Glomerular visceral epithelial cell (primary cell): Measurements from ENCODE around the gene ZBTB47.

Experiments used
- DNase-seq: peaks from one replicate; pipeline ENCODE4 v3.0.0-alpha.2; 2016; ENCODE audit errors: extremely low spot score

Gene ZBTB47

DNA sequence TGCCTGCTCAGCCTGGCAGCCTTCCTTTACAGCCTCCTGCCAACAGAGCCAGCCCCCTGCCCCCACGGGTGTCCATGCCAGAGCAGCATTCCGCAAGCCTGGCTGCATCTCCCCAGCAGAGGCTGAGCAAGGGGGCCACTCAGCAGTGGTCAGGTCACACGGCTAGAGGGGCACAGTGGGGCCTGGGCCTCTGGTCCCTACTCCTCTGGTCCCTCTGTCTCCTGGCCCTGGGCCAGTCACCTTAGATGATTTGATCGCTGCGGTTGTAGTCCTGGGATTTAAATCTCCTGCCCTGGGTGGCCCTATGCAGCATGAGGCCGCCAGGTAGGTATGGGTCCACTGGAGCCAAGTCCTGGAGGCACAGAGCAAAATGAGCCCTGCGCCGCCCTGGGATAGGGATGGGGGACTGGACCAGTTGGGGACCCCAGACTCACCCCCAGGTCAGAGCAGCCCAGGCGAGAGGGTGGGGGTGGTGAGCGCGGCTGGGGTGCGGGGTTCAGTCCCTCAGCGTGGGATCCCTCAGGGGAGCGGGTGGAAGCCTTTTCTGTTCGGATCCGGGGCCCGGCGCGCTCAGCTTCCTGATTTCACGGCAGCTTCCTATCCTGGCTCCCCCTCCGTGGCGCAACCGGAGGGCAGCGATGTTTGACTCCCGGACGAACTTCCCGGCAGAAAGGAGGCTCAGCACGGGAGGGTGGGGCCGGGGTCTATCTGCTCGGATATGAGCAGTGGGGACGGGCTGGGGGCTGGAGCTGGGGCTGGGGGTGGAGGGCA is at the start of gene ZBTB47:
Gene ZBTB47 (plus strand): TSS at position 138 of the 771 bp plus-strand sequence. CDS start 4,659 bp downstream, outside the sequence.
- peak; percentile 32 for DNase-seq

DNA sequence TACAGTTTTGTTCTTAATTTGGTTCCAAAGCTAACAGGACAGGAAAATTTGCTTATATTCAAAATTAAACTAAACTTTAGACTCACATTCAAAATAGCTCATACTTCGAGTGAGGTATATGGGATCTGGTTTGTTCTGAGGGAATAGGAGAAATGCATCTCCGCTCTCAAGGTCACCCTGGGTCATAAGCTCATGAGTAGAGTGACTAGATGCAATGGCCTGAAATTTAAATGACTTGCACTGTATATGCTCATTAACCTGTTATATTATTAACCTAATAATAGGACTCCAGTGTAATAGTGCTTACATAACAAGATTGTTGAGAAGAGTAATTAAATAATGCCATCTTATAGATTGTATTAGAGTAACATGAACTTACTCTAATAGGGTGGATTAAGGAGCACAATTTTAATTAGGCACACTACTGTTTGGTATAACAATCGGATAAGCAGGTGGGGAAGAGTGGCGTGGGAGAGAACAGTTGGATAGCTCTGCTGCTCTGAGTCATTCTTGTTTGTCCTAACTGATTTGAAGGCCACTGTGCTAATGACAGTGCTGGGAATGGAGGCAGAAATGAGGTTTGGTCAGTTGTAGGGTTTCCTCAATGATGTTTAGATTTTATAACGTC is 47.8 kb upstream of the ZBTB47 start:
- DNase-seq, result no peak

- no peak for DNase-seq
These were observed 44.9 kb upstream of the ZBTB47 start for GRCh38 chr3:42608581-42608980.

GRCh38 chr3:42610976-42611375 is 42.5 kb upstream of the ZBTB47 start:
- DNase-seq, result no peak

DNA sequence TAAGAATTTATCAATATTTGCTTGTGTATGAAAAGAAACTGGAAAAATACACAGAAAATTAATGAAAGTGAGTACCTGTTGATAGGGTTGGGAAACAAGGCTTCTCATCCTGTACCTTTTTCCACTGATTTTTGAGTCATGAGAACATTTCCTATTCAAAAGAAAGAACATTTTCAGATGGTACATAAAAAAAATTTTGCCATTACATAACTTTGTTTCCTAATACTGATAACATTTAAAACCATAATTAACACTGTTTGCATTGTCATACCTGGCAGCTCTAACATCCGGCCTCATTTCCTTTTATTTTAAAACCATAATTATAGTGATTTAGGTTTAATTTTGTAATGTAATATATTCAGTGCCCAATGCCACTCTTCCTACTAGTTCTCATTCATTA is 41.3 kb upstream of the ZBTB47 start:
- DNase-seq, result no peak

DNA sequence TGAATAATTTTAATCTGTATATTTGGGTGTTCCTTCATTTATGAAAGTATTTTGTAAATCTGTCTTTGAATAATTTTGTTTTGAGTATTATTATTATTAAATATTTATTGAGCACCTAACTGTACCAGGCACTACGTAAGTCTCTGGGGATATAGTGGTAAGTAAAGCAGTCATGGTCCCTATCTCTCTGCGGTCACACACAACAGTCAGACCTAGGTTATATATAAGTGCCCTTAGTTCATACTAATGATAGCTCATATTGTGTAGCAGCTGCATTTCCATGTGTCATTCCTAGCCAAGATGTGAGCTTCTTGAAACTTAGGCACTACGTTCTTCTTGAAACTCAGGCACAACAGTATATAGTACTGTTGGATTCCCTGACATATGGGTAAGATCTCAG is 40.6 kb upstream of the ZBTB47 start:
- DNase-seq, result no peak

DNA sequence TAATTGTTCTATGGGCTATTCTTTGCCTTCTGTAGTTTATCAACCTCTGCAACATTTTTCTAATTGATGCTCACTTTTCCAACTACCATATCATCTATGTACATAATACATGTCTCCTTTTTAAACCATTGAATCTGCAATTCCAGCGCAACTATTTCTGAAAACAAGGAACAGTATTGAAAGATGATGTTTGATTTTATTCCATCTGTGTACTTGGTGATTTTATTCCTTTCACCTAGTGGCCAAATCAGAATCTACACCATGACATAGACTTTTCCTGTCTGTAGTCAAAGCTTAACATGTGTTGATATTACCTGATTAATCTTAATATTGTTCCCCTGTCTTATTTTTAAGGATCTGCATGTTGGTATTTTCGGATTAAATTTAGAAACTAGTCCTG is 40.0 kb upstream of the ZBTB47 start:
- DNase-seq, result no peak

GRCh38 chr3:42631620-42632019 is 21.9 kb upstream of the ZBTB47 start:
- no peak for DNase-seq

DNA sequence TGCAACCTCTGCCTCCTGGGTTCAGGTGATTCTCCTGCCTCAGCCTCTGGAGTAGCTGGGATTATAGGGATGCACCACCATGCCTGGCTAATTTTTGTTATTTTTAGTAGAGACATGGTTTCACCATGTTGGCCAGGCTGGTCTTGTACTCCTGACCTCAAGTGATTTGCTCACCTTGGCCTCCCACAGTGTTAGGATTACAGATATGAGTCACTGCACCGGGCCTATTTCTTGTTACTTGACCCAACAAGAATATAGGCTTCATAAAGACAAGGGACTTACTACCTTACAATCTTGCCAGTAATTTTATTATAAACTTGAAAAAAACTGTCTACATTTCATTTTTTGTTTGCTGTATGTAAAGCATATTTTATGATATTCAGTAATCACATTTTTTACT is 21.4 kb upstream of the ZBTB47 start:
- DNase-seq, result peak; percentile 40

GRCh38 chr3:42633544-42633943 is 20.0 kb upstream of the ZBTB47 start:
- DNase-seq, result no peak

GRCh38 chr3:42635111-42635510 is 18.4 kb upstream of the ZBTB47 start:
- peak; percentile 16 for DNase-seq

DNA sequence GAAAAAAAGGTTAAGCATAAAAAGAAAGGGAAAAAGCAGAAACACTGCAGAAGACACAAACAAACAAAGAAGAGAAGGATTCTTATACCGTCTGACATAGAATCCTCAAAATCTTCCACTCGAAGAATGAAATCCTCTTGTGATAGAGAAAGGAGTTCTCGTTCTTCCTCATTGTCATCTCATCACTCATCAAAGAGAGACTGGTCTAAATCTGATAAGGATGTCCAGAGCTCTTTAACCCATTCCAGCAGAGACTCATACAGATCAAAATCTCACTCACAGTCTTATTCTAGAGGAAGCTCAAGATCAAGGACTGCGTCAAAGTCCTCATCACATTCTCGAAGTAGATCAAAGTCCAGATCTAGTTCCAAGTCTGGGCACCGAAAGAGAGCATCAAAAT is 16.5 kb upstream of the ZBTB47 start:
- no peak for DNase-seq

DNA sequence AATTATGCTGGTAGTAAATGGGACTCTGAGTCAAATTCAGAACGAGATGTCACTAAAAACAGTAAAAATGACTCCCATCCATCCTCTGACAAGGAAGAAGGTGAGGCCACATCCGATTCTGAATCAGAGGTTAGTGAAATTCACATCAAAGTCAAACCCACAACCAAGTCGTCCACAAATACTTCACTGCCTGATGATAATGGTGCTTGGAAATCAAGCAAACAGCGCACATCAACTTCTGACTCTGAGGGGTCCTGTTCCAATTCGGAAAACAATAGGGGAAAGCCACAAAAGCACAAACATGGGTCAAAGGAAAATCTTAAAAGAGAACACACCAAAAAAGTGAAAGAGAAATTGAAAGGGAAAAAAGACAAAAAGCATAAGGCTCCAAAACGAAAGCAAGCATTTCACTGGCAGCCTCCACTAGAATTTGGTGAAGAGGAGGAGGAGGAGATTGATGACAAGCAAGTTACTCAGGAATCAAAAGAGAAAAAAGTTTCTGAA is 15.1 kb upstream of the ZBTB47 start:
- DNase-seq, result no peak

DNA sequence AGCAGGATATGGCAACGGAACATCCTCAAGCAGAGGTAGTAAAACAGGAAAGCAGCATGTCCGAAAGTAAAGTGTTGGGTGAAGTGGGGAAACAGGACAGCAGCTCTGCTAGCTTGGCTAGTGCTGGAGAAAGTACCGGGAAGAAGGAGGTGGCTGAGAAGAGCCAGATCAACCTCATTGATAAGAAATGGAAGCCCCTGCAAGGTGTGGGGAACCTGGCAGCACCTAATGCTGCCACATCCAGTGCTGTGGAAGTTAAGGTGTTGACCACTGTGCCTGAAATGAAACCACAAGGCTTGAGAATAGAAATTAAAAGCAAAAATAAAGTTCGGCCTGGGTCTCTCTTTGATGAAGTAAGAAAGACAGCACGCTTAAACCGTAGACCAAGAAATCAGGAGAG is 14.3 kb upstream of the ZBTB47 start:
- DNase-seq, result no peak

DNA sequence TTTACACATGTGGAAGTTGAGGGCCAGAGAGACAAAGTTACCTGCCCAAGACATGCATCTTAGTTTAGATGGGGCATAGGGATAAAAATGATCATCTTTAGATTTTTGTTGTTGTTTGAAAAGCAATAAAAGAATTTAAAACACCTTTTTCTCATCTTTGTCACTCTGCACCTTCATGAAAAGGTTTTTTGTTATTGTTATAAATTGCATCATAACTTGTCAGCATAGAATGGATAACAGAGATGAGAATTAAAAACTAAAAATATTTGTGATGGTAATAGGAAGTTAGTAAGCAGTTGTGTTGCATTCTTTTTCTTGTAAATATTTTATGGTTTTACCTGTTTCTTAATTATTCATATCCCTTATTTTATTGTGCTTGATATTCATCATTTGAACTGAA is 13.4 kb upstream of the ZBTB47 start:
- no peak for DNase-seq

GRCh38 chr3:42640771-42641370 is 12.6 kb upstream of the ZBTB47 start:
- DNase-seq, result no peak

DNA sequence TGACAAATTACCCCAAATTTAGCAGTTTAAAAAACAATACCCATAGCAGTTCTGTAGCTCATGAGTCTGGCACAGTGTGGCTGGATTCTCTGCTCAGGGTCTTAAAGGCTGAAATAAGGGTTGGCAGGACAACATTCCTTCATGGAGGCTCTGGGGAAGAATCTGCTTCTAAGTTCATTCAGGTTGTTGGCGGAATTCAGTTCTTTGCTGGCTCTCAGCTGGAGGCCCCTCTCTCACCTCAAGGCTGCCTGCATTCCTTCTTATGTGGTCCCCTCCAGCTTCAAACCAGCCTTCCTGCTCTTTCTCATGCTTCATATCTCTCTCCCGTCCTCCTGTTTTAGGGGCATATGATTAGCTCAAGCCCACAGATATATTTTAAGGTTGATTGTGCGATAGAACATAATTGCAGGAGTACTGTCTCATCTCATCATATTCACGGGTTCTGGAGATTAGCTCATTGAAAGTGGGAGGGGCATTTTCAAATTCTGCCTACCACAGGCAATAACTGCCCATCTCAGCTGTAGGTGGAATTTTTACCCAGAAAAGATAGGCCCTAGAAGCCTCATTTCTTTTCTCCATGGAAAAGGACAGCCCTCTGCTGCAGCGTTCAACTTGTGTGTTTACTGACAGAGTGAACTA is 5.6 kb upstream of the ZBTB47 start:
- DNase-seq, result no peak

GRCh38 chr3:42649006-42649405 is 4.5 kb upstream of the ZBTB47 start:
- no peak for DNase-seq

GRCh38 chr3:42649783-42650182 is 3.7 kb upstream of the ZBTB47 start:
- no peak for DNase-seq

GRCh38 chr3:42651248-42652091 is 2.0 kb upstream of the ZBTB47 start:
- DNase-seq, result peak; percentile 60

GRCh38 chr3:42652251-42652610 is 1.3 kb upstream of the ZBTB47 start:
- no peak for DNase-seq
